GM12872 (cell line): ENCODE results near the gene CYP1B1.

Source experiments
- TF ChIP-seq, protein P1 (sequence below): IDR thresholded peaks from 3 replicates; pipeline ENCODE4 v1.5.1; 2011; ENCODE audit warnings: low read depth, mild to moderate bottlenecking, low read length, moderate library complexity; ENCODE audit not compliant: insufficient read depth

Gene CYP1B1

DNA sequence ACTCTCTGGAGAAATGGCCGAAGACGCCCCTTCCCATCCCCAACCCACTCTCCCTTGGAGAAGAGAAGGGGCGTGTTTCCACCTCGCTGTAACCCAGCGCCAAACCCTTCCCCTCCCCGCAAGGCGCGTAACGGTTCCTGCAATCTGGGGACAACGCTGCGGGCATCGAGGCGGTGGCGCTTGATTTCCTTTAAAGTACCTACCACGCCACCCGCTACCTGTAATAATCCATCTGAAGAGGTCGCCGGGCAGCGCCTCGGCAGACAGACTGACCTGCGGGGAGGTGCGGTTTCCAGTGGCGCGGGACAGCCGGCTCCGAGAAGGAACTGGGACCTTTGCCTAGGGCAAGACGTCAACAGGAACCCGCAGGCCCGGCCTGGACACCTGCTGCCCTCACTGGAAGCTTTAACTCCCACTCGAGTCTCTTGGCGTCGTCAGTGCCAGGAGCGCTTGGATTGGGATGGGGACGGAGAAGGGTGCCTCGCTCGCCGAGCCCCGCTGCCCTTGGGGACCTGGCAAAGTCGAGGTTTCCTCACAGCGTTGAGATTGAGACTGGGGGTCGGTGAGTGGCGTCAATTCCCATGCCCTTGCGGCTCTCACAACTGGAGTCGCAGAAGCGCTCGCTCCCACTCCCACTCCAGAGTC is at the start of gene CYP1B1:
Gene CYP1B1 (minus strand): TSS at position 645 of the 645 bp plus-strand sequence. CDS start 763 bp downstream, outside the sequence.
- TF ChIP-seq, protein P1, sequence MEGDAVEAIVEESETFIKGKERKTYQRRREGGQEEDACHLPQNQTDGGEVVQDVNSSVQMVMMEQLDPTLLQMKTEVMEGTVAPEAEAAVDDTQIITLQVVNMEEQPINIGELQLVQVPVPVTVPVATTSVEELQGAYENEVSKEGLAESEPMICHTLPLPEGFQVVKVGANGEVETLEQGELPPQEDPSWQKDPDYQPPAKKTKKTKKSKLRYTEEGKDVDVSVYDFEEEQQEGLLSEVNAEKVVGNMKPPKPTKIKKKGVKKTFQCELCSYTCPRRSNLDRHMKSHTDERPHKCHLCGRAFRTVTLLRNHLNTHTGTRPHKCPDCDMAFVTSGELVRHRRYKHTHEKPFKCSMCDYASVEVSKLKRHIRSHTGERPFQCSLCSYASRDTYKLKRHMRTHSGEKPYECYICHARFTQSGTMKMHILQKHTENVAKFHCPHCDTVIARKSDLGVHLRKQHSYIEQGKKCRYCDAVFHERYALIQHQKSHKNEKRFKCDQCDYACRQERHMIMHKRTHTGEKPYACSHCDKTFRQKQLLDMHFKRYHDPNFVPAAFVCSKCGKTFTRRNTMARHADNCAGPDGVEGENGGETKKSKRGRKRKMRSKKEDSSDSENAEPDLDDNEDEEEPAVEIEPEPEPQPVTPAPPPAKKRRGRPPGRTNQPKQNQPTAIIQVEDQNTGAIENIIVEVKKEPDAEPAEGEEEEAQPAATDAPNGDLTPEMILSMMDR, result no peak

DNA sequence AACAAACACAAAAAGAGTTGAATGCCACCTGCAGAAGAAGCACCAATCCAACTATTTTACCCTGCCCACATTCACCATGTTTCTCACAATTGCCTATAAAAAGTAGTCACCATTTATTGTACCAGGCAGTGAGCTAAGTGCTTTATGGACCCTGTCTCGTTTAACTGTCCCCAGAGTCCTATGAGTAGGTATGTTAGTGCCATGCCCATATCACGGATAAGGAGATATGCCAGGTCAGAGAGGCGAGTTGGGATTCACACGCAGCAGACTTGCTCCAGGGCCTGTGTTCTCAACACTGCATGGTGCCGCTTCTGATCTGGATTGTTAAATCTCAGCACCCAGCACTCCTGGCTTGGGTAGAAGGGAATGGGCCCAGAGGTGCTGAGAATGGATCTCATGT is 49.1 kb upstream of the CYP1B1 start:
- TF ChIP-seq, protein P1, result no peak

DNA sequence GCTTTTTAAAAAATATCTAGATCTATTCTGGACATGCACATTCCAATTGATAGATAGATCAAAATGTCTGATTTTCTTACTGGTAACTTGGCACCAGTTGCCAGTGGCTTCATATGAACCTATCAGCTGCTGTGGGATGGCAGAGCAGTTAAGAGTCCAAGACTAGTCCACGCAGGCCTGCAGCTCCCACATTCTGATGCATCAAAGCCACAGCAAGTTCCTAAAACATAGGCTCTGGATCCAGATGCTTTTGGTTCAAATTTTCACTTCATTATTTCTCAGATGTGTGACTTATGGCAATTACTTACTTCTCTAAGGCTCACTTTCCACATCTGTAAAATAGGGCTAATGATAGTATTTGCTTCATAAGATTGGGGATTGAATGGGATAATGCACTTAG is 48.0 kb upstream of the CYP1B1 start:
- TF ChIP-seq, protein P1, result no peak

DNA sequence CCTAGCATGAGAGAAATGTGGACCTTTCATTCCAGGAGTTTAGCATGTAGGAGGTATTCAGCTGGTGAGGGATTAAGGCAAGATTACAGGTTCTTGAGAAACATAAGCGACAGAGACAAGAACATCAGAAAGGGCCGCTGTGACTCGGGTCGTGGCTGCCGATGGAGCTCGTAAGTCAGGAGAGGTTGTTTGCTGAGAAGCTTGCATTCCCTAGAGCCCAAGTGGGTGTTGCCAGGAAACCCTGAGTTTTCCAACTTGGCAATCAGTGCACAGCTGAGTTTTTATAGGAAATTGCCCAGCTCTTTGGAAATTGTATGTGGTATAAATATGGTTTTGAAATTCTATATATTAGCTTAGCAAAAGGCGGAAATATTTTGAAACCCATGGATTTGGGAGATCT is 46.4 kb upstream of the CYP1B1 start:
- TF ChIP-seq, protein P1, result no peak

DNA sequence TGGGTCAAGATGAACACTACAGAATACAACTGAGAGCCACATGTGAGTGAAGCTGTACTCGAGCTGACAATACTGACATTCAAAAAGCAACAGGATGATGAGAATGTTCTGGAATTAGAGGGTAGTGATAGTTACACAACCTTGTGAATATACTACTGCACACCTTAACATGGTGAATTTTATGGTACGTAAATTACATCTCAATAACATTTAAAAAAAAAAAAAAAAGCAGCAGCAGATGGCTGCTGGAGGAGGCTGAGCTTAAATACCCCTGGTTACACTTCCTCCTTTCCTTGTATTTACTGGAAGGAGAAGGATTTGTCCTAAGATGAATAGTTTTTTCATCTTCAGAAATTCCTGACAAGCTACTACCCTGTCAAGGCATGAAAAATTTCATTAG is 45.5 kb upstream of the CYP1B1 start:
- TF ChIP-seq, protein P1, result no peak

DNA sequence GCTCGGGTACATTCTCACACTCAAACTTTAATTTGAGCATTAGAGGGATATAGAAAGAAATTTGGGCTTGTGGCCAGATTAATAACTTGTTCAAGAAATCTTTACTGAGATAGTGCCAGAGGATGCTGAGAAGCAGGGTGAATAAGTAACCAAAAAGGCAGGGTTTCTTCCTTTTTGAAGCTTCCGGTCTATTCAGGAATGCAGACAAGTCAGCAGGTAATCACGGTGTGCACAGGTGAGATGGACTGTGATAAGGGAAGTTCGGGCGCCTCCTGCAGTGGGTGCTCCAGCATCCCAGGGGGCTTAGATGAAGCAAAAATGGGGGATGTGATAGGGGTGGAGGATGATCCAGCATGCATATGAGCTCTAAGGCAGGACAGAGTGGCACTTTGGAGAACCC is 44.9 kb upstream of the CYP1B1 start:
- TF ChIP-seq, protein P1, result no peak

DNA sequence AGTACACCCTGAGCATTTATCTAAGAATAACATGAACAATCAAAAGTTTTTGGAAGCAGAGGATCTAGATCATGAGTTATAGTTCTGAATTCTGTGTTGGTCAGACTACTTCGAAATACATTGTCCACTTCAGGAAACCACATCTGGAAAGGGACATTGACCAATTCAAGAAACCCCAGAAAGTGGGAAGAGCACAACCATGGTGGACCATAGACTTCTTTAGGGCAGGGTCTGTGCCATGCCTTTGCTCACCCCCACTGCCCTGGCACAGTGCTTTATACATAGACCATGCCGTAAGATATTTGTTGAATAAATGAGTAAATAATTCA is 44.3 kb upstream of the CYP1B1 start:
- TF ChIP-seq, protein P1, result no peak
